ENCODE data around the gene ACTL8. TPM values are rescaled to one million over a fixed set of nuclear protein-coding genes. Genes with fewer than 3 reads are reported as not detected.

The ACTL8 gene
- total and polyA plus RNA-seq, 2 of the 4 experiments (the other 2 are of a cell fraction): under 0.01 to 0.07 TPM

- H3K36me3 ChIP-seq (ENCODE audit: control insufficient read depth, insufficient read depth, low read length): no peaks in the 10 kb centered on the region
- H4K20me1 ChIP-seq (ENCODE audit: insufficient read depth, low read length): no peaks in the 10 kb centered on the region
- H3K9me1 ChIP-seq (ENCODE audit: insufficient read depth, low read length): no peaks in the 10 kb centered on the region
- H3K4me1 ChIP-seq (ENCODE audit: control insufficient read depth, insufficient read depth, low read length): no peaks in the 10 kb centered on the region
- no peak overlapping the region for H3K9ac ChIP-seq (ENCODE audit: low read depth, low read length)
- intact Hi-C loops (cut with micrococcal nuclease) (no loop called here), in situ Hi-C loops (cut with MboI; ENCODE audit: low sequenced_read_pairs) (no loop called here), dilution Hi-C loops (cut with HindIII; ENCODE audit: low sequenced_read_pairs, unreplicated experiment) (no loop called here)
- no peaks in the 10 kb centered on the region for H3K9me3 ChIP-seq (ENCODE audit: control insufficient read depth, insufficient read depth, low read length)
- no peak for DNase-seq
- no peak overlapping the region for H3K4me3 ChIP-seq (ENCODE audit: insufficient read depth, low read depth, low read length)
- no peak overlapping the region for H3K4me2 ChIP-seq (ENCODE audit: low read depth, low read length)
- no peak overlapping the region for H2BK15ac ChIP-seq (ENCODE audit: low read depth, low read length)
- POLR2A ChIA-PET (ENCODE audit: unreplicated experiment): no interaction called here
- H2BK20ac ChIP-seq (ENCODE audit: low read depth, low read length): no peak overlapping the region
- peak overlapping the region; percentile 38 for H2AFZ ChIP-seq (replicated peaks; ENCODE audit: low read length, poor library complexity)
- H3K18ac ChIP-seq (ENCODE audit: low read depth, low read length): no peak overlapping the region
- H4K8ac ChIP-seq (ENCODE audit: low read depth in 2 of 2, low read length in 2 of 2): no peak overlapping the region
- H3K79me1 ChIP-seq (ENCODE audit: low read depth in 1 of 2, low read length in 2 of 2): no peaks in the 10 kb centered on the region
- H3K56ac ChIP-seq (ENCODE audit: extremely low read depth, insufficient read depth, low read length): no peak overlapping the region
- no TSS peak for BruUV-seq (replicated peaks)
- H4K91ac ChIP-seq (ENCODE audit: insufficient read depth, low read depth, low read length): no peak overlapping the region
- H4K5ac ChIP-seq (ENCODE audit: low read depth, low read length): no peak overlapping the region
- CTCF ChIA-PET: no interaction called here
- H2AK9ac ChIP-seq (replicated peaks; ENCODE audit: low read depth, low read length, poor library complexity): no peak overlapping the region
- WGBS, 2 experiments (ENCODE audit: extremely low coverage in 2 of 2, insufficient read length in 1 of 2): no CpG with 5 or more reads among the region's 6 CpGs
- H2AK5ac ChIP-seq (ENCODE audit: low read depth, low read length): no peak overlapping the region
- H3K27ac ChIP-seq (ENCODE audit: insufficient read depth, low read length): no peak overlapping the region
- no peak overlapping the region for H3K4ac ChIP-seq (ENCODE audit: low read depth, low read length)
- no peak overlapping the region for H2BK5ac ChIP-seq (ENCODE audit: low read depth, low read length, poor library complexity, severe bottlenecking)
- no peak overlapping the region for H2BK120ac ChIP-seq (ENCODE audit: low read depth, low read length)
- H3K23ac ChIP-seq (ENCODE audit: low read depth, low read length): no peak overlapping the region
- ATAC-seq (ENCODE audit: low read depth): no peak
- H3K27me3 ChIP-seq (ENCODE audit: control insufficient read depth, insufficient read depth, low read length): peaks cover 12% of the 10 kb centered on the region; the same call in 1 of the 2 replicates
- no peak for TF ChIP-seq NFE2L2 (IDR thresholded peaks at IDR 0.05; ENCODE audit: low read depth, low read length)
- TF ChIP-seq, protein P1, sequence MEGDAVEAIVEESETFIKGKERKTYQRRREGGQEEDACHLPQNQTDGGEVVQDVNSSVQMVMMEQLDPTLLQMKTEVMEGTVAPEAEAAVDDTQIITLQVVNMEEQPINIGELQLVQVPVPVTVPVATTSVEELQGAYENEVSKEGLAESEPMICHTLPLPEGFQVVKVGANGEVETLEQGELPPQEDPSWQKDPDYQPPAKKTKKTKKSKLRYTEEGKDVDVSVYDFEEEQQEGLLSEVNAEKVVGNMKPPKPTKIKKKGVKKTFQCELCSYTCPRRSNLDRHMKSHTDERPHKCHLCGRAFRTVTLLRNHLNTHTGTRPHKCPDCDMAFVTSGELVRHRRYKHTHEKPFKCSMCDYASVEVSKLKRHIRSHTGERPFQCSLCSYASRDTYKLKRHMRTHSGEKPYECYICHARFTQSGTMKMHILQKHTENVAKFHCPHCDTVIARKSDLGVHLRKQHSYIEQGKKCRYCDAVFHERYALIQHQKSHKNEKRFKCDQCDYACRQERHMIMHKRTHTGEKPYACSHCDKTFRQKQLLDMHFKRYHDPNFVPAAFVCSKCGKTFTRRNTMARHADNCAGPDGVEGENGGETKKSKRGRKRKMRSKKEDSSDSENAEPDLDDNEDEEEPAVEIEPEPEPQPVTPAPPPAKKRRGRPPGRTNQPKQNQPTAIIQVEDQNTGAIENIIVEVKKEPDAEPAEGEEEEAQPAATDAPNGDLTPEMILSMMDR (conservative IDR thresholded peaks at IDR 0.05; ENCODE audit: low read depth, low read length): no peak
- TF ChIP-seq RAD21 (IDR thresholded peaks at IDR 0.05; ENCODE audit: low read length): no peak
- TF ChIP-seq ELK1 (IDR thresholded peaks at IDR 0.05; ENCODE audit: borderline replicate concordance, low read depth, low read length): no peak
- no peak for TF ChIP-seq MAFK (IDR thresholded peaks at IDR 0.05; ENCODE audit: low read depth, low read length)
- no peak for TF ChIP-seq RCOR1 (IDR thresholded peaks at IDR 0.05; ENCODE audit: insufficient replicate concordance, low read length)
- TF ChIP-seq SMC3 (IDR thresholded peaks at IDR 0.05; ENCODE audit: low read depth, low read length): no peak
- TF ChIP-seq MXI1 (IDR thresholded peaks at IDR 0.05; ENCODE audit: borderline replicate concordance, low read depth, low read length): no peak
- no peak for TF ChIP-seq MAZ (IDR thresholded peaks at IDR 0.05; ENCODE audit: borderline replicate concordance, low read depth, low read length)
- no peak for TF ChIP-seq CEBPB (IDR thresholded peaks at IDR 0.05; ENCODE audit: low read depth, low read length)
- no peak overlapping the region for H3K14ac ChIP-seq (replicated peaks; ENCODE audit: low read depth, low read length)
These were observed 31.4 kb upstream of the ACTL8 start for GRCh38 chr1:17723684-17724083.

Data from IMR-90 (cell line).